BJ (cell line): Measurements from ENCODE around the gene ANKRD10. TPM values are rescaled to one million over a fixed set of nuclear protein-coding genes. Genes with fewer than 3 reads are reported as not detected.

Experiments used
- CTCF ChIA-PET: fragments of 350-600 bp; formaldehyde crosslinking; extraction: SDS; loops from one replicate; lab custom pipeline; 2021; ENCODE audit warnings: antibody characterized with exemption, inconsistent platforms; lab: Yijun Ruan, JAX
- POLR2A ChIA-PET: fragments of 300-600 bp; sonication (Branson Sonifier 250); formaldehyde crosslinking; extraction: SDS; loops from one replicate; lab custom pipeline; 2021; ENCODE audit warnings: antibody characterized with exemption; lab: Charles Lee
- DNase-seq: peaks from one replicate; pipeline ENCODE4 v3.0.0-alpha.2; 2011; ENCODE audit warnings: low read depth
- H3K27me3 ChIP-seq: 2 replicates; pipeline ENCODE4 v1.6.0; 2011; ENCODE audit warnings: low read length; ENCODE audit not compliant: control insufficient read depth, insufficient read depth
- H3K36me3 ChIP-seq: 2 replicates; pipeline ENCODE4 v1.5.1; 2011; ENCODE audit warnings: low read length; ENCODE audit not compliant: control insufficient read depth, insufficient read depth
- H3K4me3 ChIP-seq: 2 replicates; pipeline ENCODE4 v1.5.1; 2011; ENCODE audit warnings: low read depth, mild to moderate bottlenecking, control low read depth, low read length
- polyA plus RNA-seq: library from polyadenylated mRNA; depleted of rRNA; stranded (reverse); fragments of >200 nt; gene quantifications from 2 replicates; pipeline ENCODE4 v1.2.3, GENCODE V29; 2011
- TF ChIP-seq, protein P1 (sequence below): IDR thresholded peaks from 2 replicates; pipeline ENCODE4 v1.5.1; 2011; ENCODE audit warnings: low read depth, mild to moderate bottlenecking, control low read depth, inconsistent platforms, low read length, moderate library complexity; ENCODE audit not compliant: insufficient read depth

Gene ANKRD10
- polyA plus RNA-seq, 1 experiment = 43.5 TPM

DNA sequence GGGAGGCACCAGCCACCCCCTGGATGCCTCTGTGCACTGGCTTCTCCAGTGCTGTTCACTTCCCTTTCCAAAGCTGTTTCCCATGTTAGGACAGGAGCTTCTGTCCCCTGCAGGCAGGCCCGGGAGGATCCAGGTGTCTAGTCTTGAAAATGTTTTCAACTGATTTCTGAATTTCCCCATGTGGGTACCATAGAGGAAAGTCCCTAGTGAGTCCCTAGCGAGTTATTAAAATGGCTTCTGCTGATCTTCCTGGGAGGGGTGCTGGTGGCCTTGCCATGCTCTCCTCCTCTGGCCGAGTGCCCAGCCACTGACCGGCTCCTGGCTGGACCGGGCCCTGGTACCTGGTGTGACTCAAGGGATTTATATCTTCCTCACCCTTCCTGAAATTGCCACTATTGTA, 5.2 kb upstream of the ANKRD10 start:
- POLR2A ChIA-PET = no interaction called here
- Histone ChIP-seq H3K36me3 (no peaks in the 10 kb centered on the region), H3K27me3 (peaks cover 7% of the 10 kb centered on the region), H3K4me3 (no peak overlapping the region)
- CTCF ChIA-PET = no interaction called here
- TF ChIP-seq, protein P1, sequence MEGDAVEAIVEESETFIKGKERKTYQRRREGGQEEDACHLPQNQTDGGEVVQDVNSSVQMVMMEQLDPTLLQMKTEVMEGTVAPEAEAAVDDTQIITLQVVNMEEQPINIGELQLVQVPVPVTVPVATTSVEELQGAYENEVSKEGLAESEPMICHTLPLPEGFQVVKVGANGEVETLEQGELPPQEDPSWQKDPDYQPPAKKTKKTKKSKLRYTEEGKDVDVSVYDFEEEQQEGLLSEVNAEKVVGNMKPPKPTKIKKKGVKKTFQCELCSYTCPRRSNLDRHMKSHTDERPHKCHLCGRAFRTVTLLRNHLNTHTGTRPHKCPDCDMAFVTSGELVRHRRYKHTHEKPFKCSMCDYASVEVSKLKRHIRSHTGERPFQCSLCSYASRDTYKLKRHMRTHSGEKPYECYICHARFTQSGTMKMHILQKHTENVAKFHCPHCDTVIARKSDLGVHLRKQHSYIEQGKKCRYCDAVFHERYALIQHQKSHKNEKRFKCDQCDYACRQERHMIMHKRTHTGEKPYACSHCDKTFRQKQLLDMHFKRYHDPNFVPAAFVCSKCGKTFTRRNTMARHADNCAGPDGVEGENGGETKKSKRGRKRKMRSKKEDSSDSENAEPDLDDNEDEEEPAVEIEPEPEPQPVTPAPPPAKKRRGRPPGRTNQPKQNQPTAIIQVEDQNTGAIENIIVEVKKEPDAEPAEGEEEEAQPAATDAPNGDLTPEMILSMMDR = no peak
- DNase-seq = no peak

DNA sequence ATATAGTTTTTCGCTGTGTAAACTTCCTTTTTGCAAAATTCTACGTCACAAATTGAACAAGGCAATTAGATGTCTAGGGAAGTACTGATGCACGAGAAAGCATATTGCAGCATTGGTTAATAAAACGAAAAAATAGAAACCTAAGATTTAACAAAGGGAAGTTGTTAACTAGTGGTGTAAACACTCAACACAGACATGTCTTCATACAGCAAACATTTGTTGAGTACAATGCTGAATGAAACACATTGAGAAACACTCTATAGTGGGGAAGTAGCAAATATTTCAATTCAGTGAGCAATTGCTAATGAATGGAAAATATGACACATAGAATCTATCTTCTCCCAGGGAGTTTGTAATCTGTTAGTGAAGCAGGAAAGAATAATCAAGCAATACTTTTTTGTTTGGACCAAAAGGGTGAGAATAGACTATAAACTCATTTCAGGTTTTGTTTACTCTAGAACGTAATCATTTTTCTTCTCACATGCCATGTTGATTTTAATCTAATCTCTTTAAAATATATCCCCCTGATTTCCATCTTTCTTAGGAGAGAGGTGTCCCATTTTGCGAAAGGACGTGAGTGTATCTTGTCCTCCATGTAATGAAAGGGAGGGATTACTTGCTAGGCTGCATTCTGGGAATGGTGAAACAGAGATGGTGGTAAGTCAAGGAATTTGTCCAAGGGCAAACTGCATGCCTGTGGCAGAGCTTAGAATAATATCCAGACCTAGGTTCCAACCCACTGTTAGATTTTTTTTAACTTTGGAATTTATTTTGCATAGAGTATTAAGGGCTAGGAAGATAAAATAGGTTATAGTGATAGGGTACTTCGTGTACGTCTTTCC, 1.7 kb upstream of the ANKRD10 start:
- POLR2A ChIA-PET = no interaction called here
- TF ChIP-seq, protein P1 = no peak
- DNase-seq = peak; percentile 51
- Histone ChIP-seq H3K36me3 (no peaks in the 10 kb centered on the region), H3K27me3 (no peaks in the 10 kb centered on the region), H3K4me3 (peak overlapping the region; percentile 68)
- CTCF ChIA-PET = interaction anchor here (0.6 to 1.0 kb wide), 3 partner anchors 9 to 358 kb away, joined by 3 read pairs; no protein-coding TSS in a partner anchor

DNA sequence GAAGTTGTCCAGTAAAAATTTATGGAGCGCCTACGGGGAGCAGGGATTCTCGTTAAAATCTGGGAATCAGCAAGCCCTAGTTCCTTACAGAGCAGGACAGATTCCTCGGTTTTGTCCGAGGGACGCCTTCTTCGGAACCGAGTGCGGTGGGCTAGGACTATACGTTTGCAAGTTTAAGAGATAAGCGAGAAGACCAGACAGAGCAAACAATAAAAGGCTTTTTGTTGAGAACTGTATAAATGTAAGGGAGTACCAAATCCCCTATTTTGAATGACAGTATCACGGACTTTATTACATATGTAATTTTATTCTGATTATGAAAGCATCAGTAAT, 971 bp upstream of the ANKRD10 start:
- DNase-seq = no peak
- TF ChIP-seq, protein P1 = no peak
- no peaks in the 10 kb centered on the region for H3K36me3 ChIP-seq
- no peaks in the 10 kb centered on the region for H3K27me3 ChIP-seq
- POLR2A ChIA-PET = interaction anchor here (0.6 to 0.7 kb wide), 2 partner anchors 290 to 319 kb away, joined by 3 read pairs; no protein-coding TSS in a partner anchor
- H3K4me3 ChIP-seq = peak overlapping the region; percentile 68
- CTCF ChIA-PET = interaction anchor here (0.6 to 2.5 kb wide), 16 partner anchors 8 to 322 kb away, joined by 3 to 18 read pairs (median 4); no protein-coding TSS in a partner anchor

DNA sequence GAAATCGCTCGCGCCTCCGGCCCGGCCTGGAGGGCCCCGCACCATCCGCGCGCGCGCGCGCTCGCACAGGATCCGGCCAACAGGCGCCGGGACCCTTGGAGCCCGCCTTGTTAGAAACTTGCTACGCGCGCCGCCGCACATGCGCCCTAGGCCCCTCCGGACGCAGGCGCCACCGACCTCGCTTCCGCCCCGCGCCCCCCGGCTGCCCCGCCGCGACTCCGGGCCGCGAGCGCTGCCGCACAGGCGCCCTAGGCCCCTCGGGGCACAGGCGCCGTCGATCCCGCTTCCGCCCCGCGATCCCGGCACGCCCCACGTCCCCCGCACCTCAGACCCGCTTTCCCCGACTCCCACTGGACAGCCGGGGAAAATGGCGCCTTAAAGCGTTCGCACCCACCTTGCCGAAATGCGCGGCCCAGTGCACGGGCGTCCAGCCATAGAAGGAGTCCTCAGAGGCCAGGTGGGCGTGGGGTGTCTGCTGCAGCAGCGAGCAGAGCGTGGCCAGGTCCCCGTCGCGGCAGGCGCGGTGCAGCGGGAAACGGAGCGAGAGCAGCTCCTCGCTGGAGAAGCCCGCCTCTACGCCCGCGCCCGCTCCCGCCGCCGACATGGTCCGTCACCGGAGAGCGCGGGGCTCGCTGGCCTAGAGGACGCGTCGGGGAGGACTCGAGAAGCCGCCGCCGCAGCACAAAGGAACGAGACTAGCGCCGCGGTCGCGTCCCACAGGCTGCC, 375 bp downstream of the ANKRD10 start:
- Histone ChIP-seq H3K4me3 (peak overlapping the region; percentile 97), H3K27me3 (no peaks in the 10 kb centered on the region), H3K36me3 (peaks cover 5% of the 10 kb centered on the region; the same call in 1 of the 2 replicates)
- DNase-seq = no peak
- CTCF ChIA-PET = interaction anchor here (0.6 to 2.5 kb wide), 19 partner anchors 8 to 300 kb away, joined by 3 to 18 read pairs (median 5); partner anchors contain the start of gene NAXD
- POLR2A ChIA-PET = interaction anchor here (0.6 kb wide), 1 partner anchor 269 kb away, joined by 3 read pairs; no protein-coding TSS in a partner anchor
- TF ChIP-seq, protein P1 = no peak

DNA sequence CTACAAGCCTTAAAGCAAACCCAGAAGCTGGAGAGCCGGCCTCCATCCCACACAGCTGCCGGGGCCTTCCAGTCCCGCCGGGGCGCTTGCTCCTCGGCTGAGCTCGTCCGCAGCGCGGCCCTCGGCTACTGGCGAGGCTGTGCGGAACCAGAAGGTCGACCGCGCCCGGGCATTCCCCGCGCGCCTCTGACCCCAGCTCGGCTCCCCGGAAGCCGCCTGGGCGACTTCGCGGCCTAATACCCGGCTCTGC, 863 bp downstream of the ANKRD10 start:
- Histone ChIP-seq H3K36me3 (peaks cover 7% of the 10 kb centered on the region; the same call in 1 of the 2 replicates), H3K27me3 (no peaks in the 10 kb centered on the region), H3K4me3 (peak overlapping the region; percentile 97)
- no peak for DNase-seq
- ChIA-PET CTCF (interaction anchor here (0.6 to 2.5 kb wide), 9 partner anchors 13 to 299 kb away, joined by 3 to 18 read pairs (median 4); partner anchors contain the start of gene NAXD), POLR2A (no interaction called here)
- TF ChIP-seq, protein P1 = no peak
